ENCODE measurements around the gene TXNL4B.
"Not testable (repeated sequence)": the region's sequence is repeated elsewhere in the genome, so short reads cannot be mapped to it uniquely, and the experiment has no call there.

TXNL4B gene

DNA sequence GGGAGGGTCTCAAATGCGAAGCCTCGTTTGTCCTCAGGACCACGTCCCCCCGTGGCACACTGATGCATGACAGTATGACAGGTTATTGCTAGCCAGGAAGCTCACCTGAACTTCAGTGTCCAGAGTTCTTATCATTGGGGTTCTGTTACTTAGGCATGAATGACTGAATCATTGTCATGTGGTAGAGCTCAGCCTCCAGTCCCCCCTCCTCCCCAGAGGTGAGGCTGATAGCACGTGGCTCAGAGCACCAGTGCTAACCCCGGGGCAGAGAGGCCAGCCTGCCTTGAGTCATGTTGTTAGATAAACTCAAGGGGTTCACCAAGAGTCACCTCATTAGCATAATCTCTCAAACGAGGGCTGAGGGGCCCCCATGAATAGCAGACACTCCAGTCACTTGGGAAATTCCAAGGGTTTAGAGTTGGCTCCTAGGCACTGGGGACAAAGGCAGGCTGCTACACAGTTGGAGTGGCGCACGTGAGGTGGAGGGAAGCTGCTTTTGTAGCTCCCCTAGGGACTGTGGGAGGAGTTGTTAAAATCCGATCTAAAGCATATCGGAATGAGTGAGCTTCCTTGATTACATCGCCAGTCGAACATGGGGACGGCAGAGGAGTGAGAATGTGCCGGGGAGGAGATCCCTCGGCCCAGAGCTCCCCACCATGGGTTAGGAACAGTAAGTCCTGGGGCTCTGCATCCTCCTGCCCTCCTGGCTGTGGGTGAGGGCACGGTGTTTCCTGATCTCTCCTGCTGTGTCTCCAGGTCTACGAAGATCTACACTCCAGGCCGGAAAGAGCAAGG is 18.4 kb upstream of the TXNL4B start:
- DNase-seq (ENCODE audit: low spot score): no peak

DNA sequence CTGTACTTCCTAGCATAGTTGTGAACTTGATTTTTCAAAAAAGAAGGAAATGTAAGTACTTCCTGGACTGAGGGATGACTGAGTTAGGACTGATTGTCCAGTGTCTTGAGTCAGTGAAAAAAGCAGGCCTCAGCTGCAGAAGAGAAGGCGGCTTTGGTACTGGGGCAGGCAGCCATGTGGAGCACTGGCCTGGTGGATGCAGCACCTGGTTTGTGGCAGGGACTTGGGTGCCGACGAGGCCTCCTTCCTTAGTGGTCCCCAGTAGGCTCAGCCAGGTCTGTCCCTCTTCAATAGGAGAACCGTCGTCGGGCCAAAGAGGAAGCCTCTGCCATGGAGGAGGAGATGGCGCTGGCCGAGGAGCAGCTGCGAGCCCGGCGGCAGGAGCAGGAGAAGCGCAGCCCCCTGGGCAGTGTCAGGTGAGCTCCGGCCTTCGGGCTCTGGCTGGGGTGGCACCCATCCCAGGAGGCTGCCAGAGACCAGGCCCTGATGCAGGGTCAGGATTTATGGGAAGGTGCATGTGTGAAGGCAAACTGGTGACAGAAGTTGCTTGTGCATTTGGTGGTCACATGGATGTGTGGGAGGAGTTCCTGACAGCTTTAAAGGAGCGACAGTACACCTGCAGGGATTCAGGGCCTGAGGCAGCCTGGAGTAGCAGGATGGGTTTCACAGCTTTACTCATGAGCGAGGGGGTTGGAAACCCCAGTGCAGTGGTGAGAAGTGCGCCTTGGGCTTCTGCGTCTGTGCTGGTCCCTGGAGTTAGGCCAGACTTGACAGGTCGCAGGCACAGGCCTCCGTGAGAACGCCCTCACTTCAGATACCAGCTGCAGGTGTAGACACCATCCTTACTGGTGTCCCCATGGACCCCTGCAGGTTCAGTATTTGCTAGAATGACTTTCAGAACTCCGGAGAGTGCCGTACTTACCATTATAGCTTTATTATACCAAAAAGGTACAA is 17.5 kb upstream of the TXNL4B start:
- no peak for DNase-seq (ENCODE audit: low spot score)

DNA sequence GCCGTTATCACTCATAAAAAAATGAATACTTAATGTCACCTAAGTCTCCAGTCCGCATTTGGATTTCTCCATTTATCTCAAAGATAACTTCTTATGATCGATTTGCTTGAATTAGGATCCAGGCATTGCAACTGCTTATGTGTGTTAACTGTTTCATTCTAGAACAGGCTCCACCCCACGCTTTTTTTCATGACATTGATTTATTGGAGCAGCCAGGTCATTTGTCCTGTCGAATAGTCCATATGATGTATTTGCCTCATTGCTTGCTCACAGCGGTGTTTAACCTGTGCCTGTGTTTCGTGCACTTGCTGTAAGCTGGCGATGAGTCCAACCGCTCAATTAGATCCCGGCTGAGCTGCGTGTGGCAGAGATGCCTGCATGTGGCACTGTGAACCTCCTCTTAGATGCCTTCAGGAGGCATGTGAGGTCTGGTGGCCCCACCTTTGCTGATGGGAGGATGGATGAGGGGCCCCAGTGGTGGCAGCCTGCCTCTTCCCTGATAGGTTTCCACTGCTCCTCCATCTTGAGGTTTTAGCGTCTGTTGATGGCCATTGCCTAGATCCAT is 16.6 kb upstream of the TXNL4B start:
- no peak for DNase-seq (ENCODE audit: low spot score)

DNA sequence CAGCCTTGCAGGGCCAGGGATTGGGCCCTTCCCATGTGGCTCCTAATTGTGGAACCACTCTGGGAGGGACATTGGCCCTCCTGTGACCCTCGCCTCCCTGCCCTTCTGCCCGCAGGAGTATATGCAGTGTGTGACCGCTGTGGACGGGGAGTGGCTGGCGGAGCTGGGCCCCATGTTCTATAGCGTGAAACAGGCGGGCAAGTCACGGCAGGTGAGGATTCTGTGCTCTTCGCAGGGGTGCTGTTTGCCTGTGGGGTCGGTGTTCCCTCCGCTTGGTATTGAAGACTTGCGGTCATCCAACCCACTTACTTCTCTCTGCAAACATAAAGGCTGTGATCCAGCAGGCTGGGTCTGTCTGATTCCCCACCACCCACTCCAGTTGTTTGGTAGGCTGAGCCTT is 15.9 kb upstream of the TXNL4B start:
- DNase-seq (ENCODE audit: low spot score): no peak

DNA sequence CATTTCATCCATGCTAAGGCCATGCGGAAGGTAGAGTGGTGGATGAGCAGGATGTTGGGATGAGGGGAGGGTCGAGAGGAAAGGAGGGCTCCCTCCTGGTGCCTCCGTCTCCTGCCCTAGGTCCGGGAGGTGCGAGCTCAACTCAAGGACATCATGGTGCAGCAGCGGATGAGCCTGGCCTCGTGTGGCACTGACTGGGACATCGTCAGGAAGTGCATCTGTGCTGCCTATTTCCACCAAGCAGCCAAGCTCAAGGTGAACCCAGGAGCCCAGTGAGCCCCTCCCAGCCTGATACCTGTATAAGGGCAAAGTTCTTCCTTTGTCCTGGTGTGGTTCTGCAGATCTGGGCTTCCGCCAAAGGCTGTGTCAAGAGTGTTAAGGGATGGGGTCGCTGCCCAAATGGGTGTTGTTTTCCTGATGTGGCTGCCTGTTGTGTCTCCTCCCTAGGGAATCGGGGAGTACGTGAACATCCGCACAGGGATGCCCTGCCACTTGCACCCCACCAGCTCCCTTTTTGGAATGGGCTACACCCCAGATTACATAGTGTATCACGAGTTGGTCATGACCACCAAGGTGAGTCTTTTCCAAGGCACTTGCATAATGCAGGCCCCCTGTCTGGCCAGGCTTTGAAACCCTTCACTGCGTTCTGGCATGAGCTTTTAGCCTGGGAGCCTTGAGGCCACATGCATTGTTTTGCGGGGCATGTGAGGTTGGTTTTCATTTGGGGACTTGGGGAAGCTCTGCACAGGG is 15.1 kb upstream of the TXNL4B start:
- DNase-seq (ENCODE audit: low spot score): no peak

DNA sequence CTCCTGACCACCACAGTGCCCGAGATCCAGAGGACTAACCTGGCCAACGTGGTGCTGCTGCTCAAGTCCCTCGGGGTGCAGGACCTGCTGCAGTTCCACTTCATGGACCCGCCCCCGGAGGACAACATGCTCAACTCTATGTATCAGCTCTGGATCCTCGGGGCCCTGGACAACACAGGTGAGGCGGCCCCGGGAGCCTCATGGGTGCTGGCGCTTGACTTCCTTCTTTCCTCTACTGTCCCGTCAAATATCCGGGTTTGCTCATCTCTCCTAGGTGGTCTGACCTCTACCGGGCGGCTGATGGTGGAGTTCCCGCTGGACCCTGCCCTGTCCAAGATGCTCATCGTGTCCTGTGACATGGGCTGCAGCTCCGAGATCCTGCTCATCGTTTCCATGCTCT is 14.0 kb upstream of the TXNL4B start:
- DNase-seq (ENCODE audit: low spot score): no peak

DNA sequence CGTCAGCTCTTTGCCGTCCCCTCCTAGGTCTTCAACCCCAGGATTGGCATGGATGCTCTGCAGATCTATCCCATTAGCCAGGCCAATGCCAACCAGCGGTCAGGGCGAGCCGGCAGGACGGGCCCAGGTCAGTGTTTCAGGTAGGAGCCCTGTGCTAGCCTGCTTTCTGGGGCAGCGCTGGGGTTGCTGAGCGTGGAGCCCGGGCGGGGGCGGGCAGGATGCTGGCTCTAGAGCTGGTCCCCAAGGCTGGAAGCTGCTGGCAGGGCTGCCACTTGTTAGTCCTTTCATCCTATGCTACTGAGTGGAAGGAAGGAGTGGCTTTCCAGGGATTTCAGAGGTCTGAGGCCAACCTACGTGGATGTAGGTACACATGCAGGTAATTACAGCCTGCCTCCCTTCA is 12.6 kb upstream of the TXNL4B start:
- no peak for DNase-seq (ENCODE audit: low spot score)

DNA sequence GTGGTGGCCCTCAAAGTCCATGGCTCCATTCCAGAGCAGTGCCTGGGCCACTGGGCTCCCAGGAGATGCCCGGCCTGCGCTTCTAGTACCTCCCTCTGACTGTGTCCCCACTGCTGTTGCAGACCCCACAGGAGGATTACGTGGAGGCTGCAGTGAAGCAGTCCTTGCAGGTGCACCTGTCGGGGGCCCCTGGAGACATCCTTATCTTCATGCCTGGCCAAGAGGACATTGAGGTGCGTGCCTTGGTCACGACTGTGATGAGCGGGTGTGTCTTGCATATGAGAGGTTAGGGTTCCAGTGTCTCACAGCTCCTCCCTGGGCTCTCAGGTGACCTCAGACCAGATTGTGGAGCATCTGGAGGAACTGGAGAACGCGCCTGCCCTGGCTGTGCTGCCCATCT is 11.5 kb upstream of the TXNL4B start:
- no peak for DNase-seq (ENCODE audit: low spot score)

DNA sequence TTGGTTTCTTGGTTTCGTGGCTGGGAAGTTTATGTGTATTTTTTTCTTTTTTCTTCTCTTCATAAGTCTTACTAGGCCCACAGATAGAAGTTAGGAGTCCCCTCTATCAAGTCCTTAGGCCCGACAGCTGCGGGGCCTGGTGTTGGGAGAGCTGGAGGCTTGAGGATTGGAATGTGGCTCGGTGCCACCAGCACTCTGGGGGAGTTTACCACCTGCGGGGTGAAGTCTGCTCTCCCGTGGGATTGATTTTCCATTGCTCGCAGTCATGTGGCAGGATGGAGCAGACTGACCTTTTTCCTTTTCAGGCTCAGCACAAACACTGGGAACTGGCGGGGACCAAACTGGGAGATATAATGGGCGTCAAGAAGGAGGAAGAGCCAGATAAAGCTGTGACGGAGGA is 7.8 kb upstream of the TXNL4B start:
- no peak for DNase-seq (ENCODE audit: low spot score)

DNA sequence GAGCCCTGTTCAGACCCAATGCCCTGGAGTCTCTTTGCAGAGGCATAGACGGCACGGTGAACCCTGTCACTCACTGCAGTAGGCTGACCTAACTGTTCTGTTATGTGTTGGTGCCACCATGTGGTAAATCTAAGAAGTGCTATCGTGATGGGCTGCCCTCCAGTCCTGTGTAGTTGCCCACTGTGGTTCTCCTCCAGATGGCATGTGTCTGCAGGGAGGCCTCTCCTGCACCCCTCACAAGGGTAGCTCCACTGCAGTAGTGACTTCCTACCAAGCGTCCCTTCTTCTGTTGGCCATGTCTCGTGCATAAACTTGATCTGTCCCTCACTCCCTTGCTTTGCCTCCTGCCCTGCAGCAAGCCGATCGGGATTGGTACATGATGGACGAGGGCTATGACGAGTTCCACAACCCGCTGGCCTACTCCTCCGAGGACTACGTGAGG is 6.0 kb upstream of the TXNL4B start:
- peak; percentile 31 for DNase-seq (ENCODE audit: low spot score)

DNA sequence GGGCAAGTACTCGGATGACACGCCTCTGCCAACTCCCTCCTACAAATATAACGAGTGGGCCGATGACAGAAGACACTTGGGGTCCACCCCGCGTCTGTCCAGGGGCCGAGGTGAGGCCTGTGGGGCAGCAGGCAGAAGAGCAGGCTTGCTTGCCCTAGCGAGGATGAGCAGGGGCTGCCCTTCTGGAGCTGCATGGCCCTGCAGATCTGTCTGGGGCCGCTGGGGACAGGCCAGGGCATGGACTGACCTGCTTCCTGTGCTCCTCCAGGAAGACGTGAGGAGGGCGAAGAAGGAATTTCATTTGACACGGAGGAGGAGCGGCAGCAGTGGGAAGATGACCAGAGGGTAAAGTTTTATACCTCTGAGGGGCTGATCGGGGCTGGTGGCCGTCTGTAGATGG is 5.5 kb upstream of the TXNL4B start:
- DNase-seq (ENCODE audit: low spot score): no peak

DNA sequence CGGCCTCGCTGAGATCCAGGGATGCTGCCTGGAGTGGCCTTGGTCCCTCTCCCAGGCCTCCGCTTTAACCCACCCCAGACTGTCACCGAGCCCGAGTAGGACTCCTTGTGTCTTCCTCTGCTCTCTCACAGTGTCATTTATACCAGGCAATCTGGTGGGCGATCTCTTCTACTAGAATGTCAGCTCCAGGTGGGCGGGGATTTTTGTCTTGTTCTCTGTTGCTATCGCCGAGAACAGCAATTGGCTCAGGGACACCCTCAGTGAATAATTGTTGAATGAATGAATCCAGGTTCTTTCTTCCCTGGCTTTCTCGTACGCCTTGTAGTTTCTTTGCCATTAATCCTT is 818 bp upstream of the TXNL4B start:
- no peak for DNase-seq (ENCODE audit: low spot score)

DNA sequence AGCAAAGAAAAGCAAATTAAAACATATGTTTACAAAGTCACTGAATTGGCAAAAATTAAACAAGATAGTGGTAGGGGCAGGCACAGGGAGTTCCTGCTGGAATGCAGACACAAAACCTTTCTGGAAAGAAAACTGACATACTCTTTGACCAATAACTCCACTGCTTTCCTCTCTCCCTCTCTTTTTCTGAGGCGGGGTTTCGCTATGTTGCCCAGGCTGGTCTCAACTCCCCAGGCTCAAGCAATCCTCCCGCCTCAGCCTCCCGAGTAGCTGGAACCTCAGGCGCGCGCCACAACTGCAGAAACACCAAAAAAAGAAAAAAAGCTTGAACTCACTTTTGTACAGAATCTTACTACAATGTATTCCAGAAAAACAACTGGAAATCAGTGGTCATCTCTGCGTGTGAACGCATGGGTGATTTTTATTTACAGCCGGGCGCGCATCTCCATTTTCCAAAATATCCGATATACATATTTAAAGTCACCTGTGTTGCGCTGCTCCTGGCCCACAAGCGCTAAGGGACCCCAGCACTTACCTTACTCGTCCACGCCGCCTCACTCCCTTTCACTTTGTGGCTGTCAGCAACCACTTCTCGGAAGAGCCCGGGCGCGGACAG is 480 bp downstream of the TXNL4B start:
- DNase-seq (ENCODE audit: low spot score): peak; percentile 15

DNA sequence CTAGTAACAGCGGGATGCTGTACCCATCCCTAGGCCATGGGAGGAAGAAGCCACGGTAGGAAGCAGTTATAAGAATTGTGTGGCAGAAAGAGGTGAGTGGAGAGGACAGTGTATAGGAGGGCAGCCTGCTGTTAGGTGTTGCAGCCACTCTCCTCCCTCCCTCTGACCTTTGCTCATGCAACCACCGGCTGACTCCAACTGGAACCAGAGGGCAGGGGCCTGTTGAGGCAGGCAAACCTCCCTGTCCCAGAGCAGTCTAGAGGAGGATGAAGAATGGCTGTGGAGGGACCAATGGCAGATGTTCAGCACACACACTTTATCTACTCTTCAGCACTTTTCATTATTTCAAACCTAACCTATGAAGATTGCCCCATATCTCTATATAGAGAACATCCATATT is 2.2 kb downstream of the TXNL4B start:
- DNase-seq (ENCODE audit: low spot score): no peak

DNA sequence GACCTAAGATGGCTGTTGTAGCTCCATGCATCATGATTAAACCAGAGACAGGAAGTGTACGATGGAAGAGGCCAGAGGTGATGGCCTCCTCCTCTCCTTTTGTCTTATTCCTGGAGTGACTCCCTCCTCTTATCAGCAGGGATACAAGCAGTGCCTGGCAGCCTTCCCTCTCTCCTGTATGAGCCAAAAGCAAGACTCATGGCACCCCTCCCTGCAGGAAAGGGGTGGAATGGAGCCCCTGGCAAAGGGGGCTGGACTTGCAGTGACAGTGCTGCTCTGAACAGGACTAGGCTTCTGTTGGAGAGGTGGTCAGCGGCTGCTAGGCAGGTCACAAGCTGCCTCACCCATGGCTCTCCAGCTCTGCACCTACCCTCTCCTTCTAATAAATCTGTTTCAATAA is 8.4 kb downstream of the TXNL4B start:
- DNase-seq (ENCODE audit: low spot score): no peak

DNA sequence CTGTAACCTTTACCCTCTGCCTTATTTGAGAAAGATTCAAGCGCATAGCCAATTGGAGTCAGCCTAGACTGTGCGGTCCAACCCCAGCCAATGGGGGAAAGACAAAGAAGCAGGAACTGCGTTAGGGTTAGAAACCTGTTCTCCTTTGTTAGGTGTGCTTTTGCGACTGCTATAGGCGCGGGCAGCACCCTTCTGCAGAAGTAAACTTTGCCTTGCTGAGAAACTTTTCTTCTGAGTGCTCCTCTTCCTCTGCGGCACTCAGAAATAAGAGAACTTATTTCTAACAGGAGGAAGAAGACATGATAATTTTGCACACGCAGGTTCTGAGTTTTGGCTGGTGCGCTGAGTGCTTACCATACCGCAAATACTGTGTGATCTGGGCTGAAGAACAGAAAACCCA is 9.0 kb downstream of the TXNL4B start:
- no peak for DNase-seq (ENCODE audit: low spot score)

DNA sequence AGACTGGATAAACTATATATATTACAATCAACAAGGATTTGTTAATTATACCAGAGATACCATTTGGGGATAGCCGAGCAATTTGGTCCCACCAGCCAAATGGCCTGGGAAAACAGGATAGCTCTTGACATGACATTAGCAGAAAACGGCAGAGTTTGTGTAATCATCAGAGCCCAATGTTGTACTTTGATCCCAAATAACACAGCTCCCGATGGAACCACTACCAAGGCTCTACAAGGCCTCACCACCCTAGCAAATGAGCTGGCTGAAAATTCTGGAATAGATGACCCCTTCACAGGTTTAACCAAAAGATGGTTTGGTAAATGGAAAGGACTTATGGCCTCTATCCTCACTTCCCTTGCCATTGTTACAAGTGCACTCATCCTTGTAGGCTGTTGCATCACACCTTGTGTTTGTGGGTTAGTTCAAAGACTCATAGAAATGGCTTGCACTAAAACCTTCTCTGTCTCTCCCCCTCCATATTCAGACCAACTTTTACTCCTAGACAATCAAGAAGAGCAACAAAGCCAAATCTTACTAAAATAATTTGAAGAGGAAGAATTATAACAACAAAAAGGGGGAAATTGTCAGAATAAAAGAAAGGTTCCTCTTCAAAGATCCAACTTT is 9.5 kb downstream of the TXNL4B start:
- DNase-seq (ENCODE audit: low spot score): no peak

DNA sequence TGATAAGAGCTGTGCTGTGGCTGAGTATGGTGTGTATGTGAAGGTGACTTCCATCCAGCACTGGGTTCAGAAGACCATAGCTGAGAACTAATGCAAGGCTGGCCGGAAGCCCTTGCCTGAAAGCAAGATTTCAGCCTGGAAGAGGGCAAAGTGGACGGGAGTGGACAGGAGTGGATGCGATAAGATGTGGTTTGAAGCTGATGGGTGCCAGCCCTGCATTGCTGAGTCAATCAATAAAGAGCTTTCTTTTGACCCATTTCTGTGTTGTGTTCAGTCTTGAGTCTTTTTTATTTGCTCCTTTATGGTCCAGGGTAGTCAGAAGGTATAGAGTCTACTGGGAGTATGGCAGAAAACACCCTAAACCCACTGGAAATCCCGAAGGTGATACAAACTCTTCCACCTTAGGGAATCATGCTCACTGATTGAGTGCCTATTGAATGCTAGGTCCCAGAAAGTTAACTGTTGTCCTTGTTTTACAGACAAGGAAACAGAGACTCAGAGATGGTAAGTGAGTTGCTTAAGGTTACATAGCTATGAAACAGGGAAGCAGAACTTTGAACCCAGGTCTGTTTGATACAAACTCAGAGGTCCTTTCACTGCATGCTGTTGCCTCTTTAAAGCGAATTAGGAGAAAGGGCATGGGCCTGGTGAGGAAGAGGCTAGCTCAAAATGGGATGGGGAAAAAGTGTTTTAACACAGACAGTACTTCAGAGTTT is 16.3 kb downstream of the TXNL4B start:
- DNase-seq (ENCODE audit: low spot score): not testable (repeated sequence)

DNA sequence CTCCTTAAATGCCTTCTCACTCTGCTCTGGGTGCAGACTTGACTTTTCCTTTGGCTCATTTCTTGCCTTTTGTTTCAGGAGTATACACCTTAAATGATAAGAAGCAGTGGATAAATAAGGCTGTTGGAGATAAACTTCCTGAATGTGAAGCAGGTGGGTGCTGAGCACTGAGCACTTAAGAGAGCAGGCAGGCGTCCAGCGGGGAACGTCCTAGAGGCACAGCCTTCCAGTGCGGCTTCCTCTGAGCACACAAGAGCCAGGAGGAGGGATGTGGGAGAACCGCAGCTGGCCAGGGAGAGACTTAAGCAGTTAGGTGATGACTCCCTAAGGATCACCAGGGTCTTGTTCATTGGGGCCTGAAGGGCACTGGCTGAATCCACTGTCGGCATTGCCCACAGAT is 18.4 kb downstream of the TXNL4B start:
- DNase-seq (ENCODE audit: low spot score): not testable (repeated sequence)

DNA sequence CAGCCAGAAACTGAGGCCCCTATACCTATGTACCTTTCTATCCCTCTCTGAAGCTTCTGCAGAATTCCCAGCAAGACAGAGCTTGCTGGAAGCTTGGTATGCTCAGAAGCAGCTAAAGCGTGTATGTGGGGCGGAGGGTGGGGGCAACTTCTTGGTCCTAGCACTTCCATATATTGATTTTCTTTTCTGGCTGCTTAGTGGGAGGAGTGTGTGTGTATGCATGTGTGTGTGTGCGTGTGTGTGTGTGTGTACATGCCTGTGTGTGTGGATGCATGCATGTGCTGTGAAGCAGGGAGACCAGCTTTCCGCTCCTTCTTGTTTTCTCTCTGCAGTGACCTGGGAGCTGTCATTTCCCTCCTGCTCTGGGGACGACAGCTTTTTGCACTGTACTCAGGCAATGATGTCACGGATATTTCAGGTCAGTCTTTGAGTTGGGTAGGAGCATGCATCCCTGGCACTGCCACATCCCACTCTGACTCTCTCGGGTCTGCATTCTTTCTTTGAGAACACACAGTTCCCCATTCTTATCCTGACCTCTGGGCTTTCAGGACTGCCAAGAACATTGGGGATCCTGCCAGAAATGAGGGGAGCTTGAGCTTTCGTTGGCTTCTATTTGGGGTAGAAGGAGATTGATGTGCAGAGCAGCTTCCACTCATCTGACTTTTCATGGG is 19.7 kb downstream of the TXNL4B start:
- DNase-seq (ENCODE audit: low spot score): no peak
